ENCODE results near the gene MAN2A2.
"Not testable (repeated sequence)": the region's sequence is repeated elsewhere in the genome, so short reads cannot be mapped to it uniquely, and the experiment has no call there.

Gene MAN2A2

GRCh38 chr15:90904746-90905145 is 1.6 kb downstream of the MAN2A2 start:
- DNase-seq (ENCODE audit: low spot score), result no peak

- DNase-seq (ENCODE audit: low spot score), result no peak
Observed at GRCh38 chr15:90905306-90906180, 2.4 kb downstream of the MAN2A2 start.

- DNase-seq (ENCODE audit: low spot score), result no peak
Observed at GRCh38 chr15:90906181-90906849, 3.2 kb downstream of the MAN2A2 start.

GRCh38 chr15:90907051-90907660 is 4.1 kb downstream of the MAN2A2 start:
- no peak for DNase-seq (ENCODE audit: low spot score)

- DNase-seq (ENCODE audit: low spot score), result no peak
Observed at GRCh38 chr15:90907838-90908507, 4.9 kb downstream of the MAN2A2 start.

- DNase-seq (ENCODE audit: low spot score), result not testable (repeated sequence)
Observed at GRCh38 chr15:90909449-90909848, 6.3 kb downstream of the MAN2A2 start.

- no peak for DNase-seq (ENCODE audit: low spot score)
Observed at GRCh38 chr15:90909976-90910375, 6.9 kb downstream of the MAN2A2 start.

- no peak for DNase-seq (ENCODE audit: low spot score)
Observed at GRCh38 chr15:90910441-90911301, 7.6 kb downstream of the MAN2A2 start.

- no peak for DNase-seq (ENCODE audit: low spot score)
Observed at GRCh38 chr15:90911302-90911623, 8.2 kb downstream of the MAN2A2 start.

- no peak for DNase-seq (ENCODE audit: low spot score)
Observed at GRCh38 chr15:90911906-90912769, 9.0 kb downstream of the MAN2A2 start.

GRCh38 chr15:90912770-90913075 is 9.6 kb downstream of the MAN2A2 start:
- no peak for DNase-seq (ENCODE audit: low spot score)

GRCh38 chr15:90913398-90913944 is 10.4 kb downstream of the MAN2A2 start:
- no peak for DNase-seq (ENCODE audit: low spot score)

- no peak for DNase-seq (ENCODE audit: low spot score)
Observed at GRCh38 chr15:90914305-90915080, 11.4 kb downstream of the MAN2A2 start.

GRCh38 chr15:90915216-90915807 is 12.2 kb downstream of the MAN2A2 start:
- DNase-seq (ENCODE audit: low spot score), result no peak

GRCh38 chr15:90915808-90916440 is 12.8 kb downstream of the MAN2A2 start:
- no peak for DNase-seq (ENCODE audit: low spot score)

- DNase-seq (ENCODE audit: low spot score), result no peak
Observed at GRCh38 chr15:90916461-90916860, 13.4 kb downstream of the MAN2A2 start.

- DNase-seq (ENCODE audit: low spot score), result no peak
Observed at GRCh38 chr15:90917569-90917968, 14.5 kb downstream of the MAN2A2 start.

- no peak for DNase-seq (ENCODE audit: low spot score)
Observed at GRCh38 chr15:90918034-90918788, 15.1 kb downstream of the MAN2A2 start.

Data from HuH-7.5 (cell line).